GM20431 (cell line): ENCODE results near the gene ATP7A.
"Not testable (repeated sequence)": the region's sequence is repeated elsewhere in the genome, so short reads cannot be mapped to it uniquely, and the experiment has no call there.

ENCODE experiments used
- in situ Hi-C: fragments of 300-500 bp; cut with MseI, MboI; formaldehyde crosslinking; loops from one replicate; pipeline ENCODE4 v1.15.0; 2020; ENCODE audit warnings: low sequenced_read_pairs; ENCODE audit not compliant: unreplicated experiment

Gene ATP7A

DNA sequence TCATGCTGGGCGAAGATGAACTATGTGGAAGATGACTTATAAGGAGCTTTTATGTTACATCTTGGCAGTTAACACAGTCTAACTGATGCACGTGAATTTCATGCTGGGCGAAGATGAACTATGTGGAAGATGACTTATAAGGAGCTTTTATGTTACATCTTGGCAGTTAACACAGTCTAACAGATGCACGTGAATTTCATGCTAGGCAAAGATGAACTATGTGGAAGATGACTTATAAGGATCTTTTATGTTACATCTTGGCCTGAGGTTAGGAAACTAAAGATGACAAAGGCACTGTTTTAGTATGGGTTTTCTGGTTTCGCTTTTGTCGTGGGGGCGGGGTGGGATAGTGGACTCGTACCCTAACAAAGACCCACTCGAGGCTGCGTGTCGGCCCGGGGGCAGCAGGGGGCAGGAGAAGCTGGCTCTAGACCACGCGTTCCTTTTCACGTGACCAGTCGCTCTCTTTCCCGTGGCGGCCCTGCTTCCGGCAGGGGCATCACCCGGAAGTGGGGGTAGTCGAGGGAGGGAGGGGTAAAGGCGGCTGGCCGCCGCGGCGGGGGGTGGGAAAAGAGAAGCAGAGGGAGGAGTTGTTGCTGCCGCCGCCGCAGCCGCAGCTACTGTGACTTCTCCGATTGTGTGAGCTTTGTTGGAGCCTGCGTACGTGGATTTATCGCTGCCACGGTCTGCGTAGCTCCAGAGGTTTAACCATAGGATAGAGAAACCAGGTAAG, at the start of gene ATP7A:
TSS of gene ATP7A (plus strand) at position 586 of the 733 bp plus-strand sequence. CDS start 60,949 bp downstream, outside the sequence.
- in situ Hi-C loops, result no loop called here

DNA sequence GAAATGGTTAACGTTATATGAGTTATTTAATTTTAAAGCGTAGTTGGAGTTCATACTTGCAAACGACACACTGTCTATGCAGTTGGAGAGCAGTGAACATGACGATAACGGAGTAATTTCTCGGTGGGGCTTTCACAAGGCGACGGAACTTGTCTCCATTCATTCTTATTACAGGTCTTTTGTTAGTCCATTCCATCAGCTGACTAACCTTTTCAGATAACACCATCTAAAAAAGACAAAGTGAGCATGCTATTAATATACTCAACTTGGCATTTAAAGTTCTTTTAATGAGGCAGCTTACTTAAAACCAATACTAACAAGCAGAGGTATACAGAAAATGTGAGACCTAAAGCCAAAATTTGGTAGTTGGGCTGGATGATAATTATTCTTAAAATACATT, 35.1 kb upstream of the ATP7A start:
- in situ Hi-C loops, result no loop called here

DNA sequence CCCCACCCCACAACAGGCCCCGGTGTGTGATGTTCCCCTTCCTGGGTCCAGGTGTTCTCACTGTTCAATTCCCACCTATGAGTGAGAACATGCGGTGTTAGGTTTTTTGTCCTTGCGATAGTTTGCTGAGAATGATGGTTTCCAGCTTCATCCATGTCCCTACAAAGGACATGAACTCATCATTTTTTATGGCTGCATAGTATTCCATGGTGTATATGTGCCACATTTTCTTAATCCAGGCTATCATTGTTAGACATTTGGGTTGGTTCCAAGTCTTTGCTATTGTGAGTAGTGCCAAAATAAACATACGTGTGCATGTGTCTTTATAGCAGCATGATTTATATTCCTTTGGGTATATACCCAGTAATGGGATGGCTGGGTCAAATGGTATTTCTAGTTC, 29.1 kb upstream of the ATP7A start:
- in situ Hi-C loops, result not testable (repeated sequence)

DNA sequence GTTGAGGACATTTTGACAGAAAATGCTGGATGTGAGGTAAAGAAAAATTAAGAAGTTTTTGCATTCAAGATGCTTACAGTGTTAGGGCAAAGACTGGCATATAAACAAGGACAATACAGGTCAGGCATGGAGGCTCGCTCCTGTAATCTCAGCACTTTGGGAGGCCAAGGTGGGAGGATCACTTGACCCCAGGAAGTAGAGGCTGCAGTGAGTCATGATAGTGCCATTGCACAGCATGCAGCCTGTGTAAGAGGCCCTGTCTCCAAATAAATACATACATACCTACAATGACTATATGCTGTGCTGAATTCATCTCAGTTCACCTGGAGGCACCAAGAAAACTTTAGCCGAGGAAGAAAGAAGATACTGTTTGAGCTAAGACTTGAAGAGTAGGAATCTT, 17.6 kb upstream of the ATP7A start:
- in situ Hi-C loops, result no loop called here

DNA sequence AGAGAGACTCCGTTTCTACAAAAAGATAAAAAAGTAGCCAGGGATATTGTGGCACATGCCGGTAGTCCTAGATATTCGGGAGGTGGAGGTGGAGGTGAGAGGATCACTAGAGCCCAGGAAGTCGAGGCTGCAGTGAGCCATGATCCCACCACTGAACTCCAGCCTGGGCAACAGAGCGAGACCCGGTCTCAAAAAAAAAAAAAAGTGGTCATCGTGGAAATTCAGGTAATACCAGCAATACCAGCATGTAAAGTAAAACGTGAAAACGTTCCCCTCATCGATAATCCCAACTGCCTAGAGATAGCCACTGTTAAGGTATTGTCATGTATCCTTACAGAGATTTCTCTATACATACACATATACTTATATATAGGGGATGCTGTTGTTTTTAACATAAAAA, 16.8 kb upstream of the ATP7A start:
- in situ Hi-C loops, result no loop called here

DNA sequence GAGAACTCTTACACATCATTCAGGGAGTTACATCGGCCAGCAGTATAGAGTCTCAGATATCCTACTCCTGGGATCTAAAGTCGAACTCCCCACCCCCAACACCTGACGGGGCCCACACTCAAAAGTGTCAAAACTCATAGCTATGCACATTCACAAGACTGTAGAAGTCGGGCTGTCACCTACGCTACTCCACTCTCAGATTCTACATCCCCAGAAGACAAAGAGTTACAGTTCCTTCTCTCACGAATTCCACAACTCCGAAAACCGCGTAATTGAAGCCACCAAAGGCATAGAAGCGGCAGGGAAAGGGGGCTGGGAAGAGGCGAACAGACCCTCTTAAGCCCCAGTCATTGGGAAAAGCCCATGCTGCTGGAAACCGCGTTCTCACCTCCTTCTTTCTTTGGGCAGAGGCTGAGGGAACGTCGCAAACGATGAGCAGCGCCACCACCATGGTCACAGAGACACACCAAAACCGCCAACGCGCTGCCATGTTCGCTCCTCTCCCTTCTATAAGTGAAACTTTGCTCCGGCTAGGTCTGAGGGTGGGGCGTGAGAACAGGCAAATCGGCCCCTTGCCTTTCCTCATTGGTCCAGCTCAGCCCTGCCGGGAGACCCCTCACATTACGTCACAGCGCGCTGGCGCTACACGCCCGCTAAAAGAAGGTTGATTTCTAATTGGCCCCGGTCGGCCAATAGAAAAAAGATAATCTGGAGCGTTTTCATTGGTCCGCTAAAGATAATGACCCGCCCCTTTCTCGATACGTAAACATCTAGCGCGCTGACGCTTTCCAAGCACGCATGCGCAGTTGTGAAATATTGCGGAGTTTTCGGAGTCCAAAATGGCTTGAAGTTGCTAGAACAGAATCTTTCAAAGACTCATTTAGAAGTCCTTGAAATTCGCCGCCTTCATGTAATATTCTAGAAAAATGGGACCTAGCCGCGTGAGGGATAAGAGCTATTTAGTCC, 15.3 kb upstream of the ATP7A start, which contains the start of gene MAGT1:
TSS of gene MAGT1 (minus strand) at position 515 of the 966 bp plus-strand sequence. CDS start at position 490, 25 bp downstream.
- in situ Hi-C loops, result no loop called here

DNA sequence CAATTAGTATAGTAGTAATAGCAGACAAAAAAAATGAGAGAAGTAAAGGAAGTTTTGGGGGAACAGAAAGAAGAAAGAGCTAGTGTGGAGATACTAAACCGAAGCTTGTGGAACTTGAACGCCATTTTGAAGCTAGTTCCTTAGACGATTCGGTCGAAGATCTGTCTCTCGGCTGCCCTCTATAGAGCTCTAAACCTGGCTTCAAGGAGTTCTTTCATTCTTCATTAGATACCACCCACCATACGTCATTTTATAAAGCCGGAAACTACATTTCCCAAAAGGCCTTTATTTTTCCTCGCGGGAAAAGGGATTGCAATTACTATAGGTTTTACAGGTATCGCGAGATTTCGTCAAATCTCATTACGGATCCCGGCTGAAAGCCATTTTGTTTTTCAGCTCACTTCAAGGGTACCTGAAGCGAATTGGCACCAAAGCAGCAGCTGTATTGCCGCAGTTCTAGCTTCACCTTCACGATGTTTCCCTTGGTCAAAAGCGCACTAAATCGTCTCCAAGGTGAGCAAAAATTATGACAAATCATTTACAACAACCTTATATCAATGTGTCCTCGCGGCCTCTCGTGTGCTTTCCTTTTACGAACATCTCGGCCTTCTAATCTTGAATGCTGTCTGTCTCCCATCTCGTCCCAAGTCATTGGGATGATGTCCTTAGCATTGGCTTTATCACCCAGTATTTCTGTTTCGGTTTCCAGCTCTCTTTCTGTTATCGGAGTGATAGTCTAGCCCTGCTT, 11.2 kb upstream of the ATP7A start, which contains the start of gene COX7B:
TSS of gene COX7B (plus strand) at position 388 of the 748 bp plus-strand sequence. CDS start at position 474, 86 bp downstream.
- in situ Hi-C loops, result no loop called here

DNA sequence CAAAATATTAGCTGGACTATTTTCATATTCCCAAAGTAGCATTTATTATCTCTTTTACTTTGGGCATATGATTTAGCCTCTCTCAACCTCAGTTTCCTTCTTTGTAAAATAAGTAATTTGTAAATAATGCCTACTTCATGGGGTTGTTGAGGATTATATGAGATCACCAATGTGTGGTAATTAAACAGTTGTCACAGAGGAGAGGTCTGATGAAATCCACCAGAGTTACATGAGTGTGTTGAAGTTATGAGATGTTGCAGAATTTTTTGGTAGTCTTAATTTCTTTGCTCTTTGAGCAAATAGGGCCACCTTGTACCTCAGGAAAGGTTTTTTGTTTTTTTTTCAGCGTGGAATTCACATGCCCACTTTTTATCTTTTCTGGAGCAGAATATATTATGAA, 9.8 kb upstream of the ATP7A start:
- in situ Hi-C loops, result no loop called here

DNA sequence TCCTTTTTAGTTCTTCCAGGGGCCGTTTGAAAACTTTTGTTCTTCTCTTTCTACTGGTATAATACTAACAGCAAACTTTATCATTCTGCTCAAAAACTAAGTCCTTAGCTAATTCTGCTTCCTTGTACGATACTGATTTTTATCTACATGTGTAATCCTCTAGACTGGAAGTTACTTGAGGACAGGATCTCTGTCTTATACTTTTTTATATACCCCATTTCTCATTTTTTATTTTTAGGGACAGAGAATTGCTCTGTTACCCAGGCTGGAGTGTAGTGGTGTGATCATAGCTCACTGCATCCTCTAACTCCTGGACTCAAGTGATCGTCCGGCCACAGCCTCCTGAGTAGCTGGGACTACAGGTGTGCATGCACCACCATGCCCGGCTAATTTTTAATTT, 9.0 kb upstream of the ATP7A start:
- in situ Hi-C loops, result no loop called here

DNA sequence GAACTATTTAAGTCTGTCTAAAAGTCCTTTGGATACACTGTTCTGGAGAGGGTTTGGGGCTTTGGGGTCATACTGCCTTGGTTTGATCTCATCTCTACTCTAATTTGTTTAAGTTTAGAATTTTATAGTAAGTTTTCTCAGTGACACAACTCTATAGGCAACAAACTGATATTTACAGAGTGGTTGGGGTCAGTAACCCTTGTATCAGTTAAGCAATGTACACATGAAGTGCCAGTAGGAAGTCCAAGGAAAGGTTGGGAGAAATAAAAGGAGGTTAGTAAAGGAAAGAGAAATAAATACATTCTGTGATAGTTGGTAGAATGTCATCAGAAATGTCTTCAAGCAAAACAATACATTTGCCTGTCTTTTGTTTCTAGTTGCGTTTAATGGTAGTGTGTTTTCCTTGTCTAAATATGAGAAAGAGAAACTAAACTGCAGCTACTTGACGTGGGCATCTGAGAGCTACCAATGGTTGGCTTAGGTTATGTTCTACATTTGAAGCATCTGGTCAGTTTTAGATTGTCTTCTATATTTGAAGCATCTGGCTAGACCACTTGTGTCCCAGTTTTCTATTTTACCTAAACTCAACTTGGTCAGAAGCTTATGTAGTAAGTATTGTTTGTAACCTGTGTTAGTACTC, 6.9 kb downstream of the ATP7A start:
- in situ Hi-C loops, result no loop called here

DNA sequence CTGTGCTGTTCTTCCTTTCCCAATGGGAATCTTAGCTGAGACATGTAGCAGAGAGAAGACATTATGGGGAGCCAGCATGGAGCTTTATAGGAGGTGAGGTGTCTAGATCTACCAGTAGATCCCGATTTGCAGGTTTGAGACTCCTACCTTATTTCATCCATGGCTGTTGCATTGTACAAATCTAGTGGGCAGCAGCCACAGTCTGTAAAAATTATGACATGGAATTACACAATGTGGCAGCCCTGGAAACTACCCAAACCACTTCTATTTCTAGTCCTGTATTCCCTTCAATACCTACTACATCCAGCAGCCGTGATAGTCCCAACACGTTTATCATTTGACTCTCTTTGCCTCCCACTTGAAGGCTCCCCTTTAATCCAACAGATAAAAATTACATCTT, 8.1 kb downstream of the ATP7A start:
- in situ Hi-C loops, result no loop called here

DNA sequence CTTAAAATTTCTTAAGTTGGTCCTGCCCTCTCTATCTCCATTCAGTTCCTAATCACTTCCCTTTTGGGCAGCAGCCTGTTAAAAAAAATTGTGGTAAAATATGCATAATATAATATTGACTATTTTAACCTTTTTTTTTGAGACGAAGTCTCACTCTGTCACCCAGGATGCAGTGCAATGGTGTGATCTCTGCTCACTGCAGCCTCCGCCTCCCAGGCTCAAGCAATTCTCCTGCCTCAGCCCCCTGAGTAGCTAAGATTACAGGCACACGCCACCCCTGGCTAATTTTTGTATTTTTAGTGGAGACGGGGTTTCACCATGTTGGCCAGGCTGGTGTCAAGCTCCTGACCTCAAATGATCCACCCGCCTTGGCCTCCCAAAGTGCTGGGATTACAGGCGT, 8.9 kb downstream of the ATP7A start:
- in situ Hi-C loops, result not testable (repeated sequence)

DNA sequence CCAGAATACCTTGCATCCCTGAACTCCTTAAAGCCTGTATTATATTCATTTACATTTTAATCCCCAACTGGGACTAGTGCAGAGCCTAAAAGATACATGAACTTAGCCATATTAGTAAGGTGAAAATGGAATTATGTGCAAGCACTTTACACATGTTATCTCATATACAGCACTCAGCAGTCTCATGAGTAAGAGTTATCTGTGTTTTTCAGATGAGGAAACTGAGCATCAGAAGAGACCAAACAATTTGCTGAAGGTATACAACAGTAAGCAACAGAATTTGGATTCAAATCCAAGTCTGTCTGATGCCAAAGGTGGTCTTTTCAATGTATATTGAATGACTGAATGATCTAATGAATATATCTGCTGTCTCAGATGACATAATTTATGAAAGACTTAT, 12.3 kb downstream of the ATP7A start:
- in situ Hi-C loops, result no loop called here

DNA sequence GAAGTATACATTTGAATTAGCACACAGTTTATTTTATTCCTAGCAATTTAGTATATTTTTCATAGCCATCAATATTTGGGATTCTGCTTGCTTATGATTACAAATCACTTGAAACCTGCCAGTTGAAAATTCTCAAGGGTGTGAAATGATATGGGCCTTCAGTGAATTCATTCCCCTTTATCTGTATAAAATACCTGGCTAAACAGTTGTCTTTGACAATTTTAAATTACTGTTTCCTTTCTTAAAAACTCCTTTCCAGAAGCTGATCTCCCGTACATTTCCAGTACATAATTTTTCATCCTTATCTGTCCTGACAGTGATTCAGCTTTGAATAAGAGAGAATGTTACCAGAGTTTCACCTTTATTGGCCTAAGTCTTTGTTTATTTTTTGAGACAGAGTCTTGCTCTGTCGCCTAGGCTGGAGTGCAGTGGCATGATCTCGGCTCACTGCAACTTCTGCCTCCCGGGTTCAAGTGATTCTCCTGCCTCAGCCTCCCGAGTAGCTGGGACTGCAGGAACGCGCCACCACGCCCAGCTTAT, 13.9 kb downstream of the ATP7A start:
- in situ Hi-C loops, result no loop called here

DNA sequence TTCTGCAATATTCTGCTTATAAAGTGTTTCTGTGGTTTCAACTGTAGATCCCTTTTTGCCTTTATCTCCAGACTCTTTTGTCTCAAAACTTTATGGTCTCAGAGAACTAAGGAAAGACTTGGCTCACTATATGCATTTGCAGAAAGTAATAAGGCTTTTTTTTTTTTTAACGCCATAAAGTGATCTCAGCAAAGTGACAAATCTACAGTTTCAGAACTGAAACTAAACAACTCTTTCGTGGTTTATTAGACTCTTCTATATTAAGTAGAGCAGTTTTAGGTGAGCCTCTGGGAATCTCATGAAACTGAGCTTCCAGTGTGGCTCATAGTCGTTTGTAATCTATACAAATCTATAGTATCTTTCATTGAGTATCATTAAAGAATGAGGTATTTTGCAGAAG, 15.3 kb downstream of the ATP7A start:
- in situ Hi-C loops, result no loop called here

DNA sequence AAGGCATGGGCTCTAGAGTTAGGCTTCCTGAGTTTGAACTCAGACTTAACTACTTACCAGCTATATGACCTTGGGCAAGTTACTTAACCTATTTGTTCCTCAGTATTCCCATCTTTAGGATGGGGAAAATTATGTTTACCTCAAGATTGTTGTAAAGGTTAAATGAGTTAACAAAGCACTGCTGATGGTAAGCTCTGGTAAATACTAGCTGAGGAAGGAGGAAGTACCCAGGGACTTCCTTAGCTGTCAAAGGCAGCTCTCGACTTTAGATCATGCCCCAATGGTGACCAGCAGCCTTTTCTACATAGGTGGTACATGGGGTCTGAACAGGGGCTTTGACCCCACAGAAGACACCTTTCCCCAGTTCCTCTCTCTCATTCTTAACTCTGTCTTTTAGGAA, 20.1 kb downstream of the ATP7A start:
- in situ Hi-C loops, result no loop called here

DNA sequence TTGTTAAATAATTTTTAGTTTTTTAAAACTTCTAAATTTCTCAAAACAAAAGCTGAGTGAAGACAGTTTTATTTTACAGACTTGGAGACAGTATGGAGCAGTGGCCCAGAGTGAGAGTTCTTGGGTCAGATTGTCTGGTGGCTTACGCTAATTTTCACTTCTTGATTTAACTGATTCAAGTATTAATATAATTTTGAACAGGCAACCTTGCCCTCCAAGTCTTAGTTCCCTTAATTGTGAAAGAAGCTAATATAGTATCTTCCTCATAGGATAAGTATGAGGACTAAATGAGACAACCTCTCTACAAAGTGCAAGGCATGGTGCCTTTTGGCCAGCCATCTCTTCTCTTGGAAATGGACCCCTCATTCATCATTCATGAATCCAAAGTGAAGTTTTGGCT, 25.4 kb downstream of the ATP7A start:
- in situ Hi-C loops, result no loop called here

DNA sequence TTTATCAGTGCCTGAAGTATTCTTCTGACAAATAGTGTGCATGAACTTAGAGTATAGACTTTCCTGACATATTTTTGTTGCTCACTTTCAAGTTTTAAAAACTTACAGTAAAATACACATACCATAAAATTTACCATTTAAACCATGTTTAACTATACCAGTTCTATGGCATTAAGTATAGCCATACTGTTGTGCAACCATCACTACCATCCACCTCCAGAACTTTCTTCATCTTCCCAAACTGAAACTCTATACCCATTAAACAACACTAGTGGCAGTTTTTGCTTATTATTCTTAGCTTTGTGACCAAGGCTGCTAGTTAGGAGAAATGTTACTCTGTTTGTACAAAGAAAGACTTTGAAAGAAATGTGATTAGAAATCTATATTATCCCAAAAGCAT, 25.8 kb downstream of the ATP7A start:
- in situ Hi-C loops, result no loop called here

DNA sequence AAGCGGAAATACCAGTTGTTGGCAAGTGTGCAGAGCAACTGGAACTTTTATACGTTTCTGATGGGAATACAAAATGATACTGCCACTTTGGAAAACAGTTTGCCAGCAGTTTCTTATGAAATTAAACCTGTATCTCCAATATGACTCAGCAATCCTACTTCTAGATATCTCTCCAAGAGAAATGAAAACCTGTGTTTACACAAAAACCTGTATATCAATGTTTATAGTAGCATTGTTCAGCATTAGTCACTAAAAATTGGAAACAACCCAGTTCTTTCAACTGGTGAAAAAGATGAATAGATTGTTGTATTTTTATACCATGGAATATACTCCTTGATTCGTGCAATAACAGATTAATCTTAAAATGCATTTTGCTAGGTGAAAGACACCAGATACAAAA, 26.8 kb downstream of the ATP7A start:
- in situ Hi-C loops, result no loop called here
